ENCODE measurements around the gene CPVL. TPM values are rescaled to one million over a fixed set of nuclear protein-coding genes. Genes with fewer than 3 reads are reported as not detected.

Gene CPVL
- polyA plus RNA-seq, 3 donors: 410 to 1,111 (median 1,108) TPM

GRCh38 chr7:29009947-29010346, 136.4 kb downstream of the CPVL start:
- H2AFZ ChIP-seq (ENCODE audit: insufficient read depth, low read depth, low read length, poor library complexity, severe bottlenecking): no peak overlapping the region
- Mint-ChIP-seq H3K27ac (no peak overlapping the region), H3K9me3 (peaks cover 0 to 6% (median 2%) of the 10 kb centered on the region in 7 donors), H3K27me3 (ENCODE audit: low read depth in 3 of 3) (peaks cover 0 to 2% (median 0%) of the 10 kb centered on the region in 3 donors), H3K4me3 (no peak overlapping the region), H3K36me3 (peaks cover 71 to 73% of the 10 kb centered on the region in 2 donors), H3K4me1 (peaks cover 16% of the 10 kb centered on the region)
- no peaks in the 10 kb centered on the region for H3K27me3 ChIP-seq (ENCODE audit: control insufficient read depth in 2 of 2, insufficient read depth in 2 of 2, low read length in 2 of 2)
- H3K79me2 ChIP-seq (ENCODE audit: insufficient read depth, low read length): no peaks in the 10 kb centered on the region
- H3K4me2 ChIP-seq (replicated peaks; ENCODE audit: extremely low read depth, low read length, poor library complexity, severe bottlenecking): no peak overlapping the region
- intact Hi-C loops (cut with micrococcal nuclease): no loop called here
- no peak overlapping the region for H3K9ac ChIP-seq (ENCODE audit: insufficient read depth, low read length, poor library complexity, severe bottlenecking)
- no peak overlapping the region for H3K27ac ChIP-seq (ENCODE audit: low read depth in 1 of 2, low read length in 2 of 2)
- H3K36me3 ChIP-seq (replicated peaks in 1 of 2; ENCODE audit: control insufficient read depth in 1 of 2, insufficient read depth in 2 of 2, low read length in 2 of 2): peaks cover 42 to 98% of the 10 kb centered on the region in 2 donors
- no peak for DNase-seq
- no peak overlapping the region for H3K4me3 ChIP-seq (replicated peaks in 1 of 3; ENCODE audit: low read depth in 2 of 3, low read length in 3 of 3)
- no peaks in the 10 kb centered on the region for H3K9me3 ChIP-seq (replicated peaks in 1 of 2; ENCODE audit: control insufficient read depth in 1 of 2, insufficient read depth in 1 of 2, low read length in 2 of 2)
- peaks cover 99% of the 10 kb centered on the region for H4K20me1 ChIP-seq (ENCODE audit: insufficient read depth, low read length)
- H3K4me1 ChIP-seq (ENCODE audit: control insufficient read depth in 1 of 2, insufficient read depth in 2 of 2, low read length in 2 of 2): peaks cover 5 to 6% of the 10 kb centered on the region in 2 donors
- no CpG with 5 or more reads among the region's 1 CpG for WGBS (ENCODE audit: insufficient coverage)
- TF ChIP-seq CTCF (IDR thresholded peaks at IDR 0.05): no peak

DNA sequence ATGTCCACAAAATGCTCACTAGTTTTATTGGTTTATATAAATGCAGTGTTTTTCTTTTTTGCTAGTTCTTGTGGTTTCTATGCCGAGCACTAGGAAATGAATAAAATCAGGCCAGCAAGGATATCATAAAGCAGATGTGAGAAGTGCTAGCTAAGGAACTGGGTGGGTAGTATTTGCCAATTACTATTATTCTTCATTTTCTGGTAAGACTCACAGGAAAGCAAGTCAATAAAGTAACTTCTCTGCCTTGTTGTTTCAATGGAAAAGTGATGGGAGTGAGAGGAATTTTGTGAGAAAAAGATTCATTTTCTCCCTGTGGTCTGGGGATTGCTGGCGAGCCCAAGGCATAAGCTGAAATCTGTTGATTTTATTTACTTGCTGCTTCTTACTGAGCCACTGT, 137.7 kb downstream of the CPVL start:
- intact Hi-C loops (cut with micrococcal nuclease): no loop called here
- peaks cover 68 to 70% of the 10 kb centered on the region in 2 donors for H3K36me3 Mint-ChIP-seq
- Histone ChIP-seq H4K20me1 (ENCODE audit: insufficient read depth, low read length) (peaks cover 99% of the 10 kb centered on the region), H3K9ac (ENCODE audit: insufficient read depth, low read length, poor library complexity, severe bottlenecking) (no peak overlapping the region), H3K79me2 (ENCODE audit: insufficient read depth, low read length) (no peaks in the 10 kb centered on the region), H3K4me1 (ENCODE audit: control insufficient read depth in 1 of 2, insufficient read depth in 2 of 2, low read length in 2 of 2) (peaks cover 5 to 6% of the 10 kb centered on the region in 2 donors), H3K36me3 (replicated peaks in 1 of 2; ENCODE audit: control insufficient read depth in 1 of 2, insufficient read depth in 2 of 2, low read length in 2 of 2) (peaks cover 38 to 98% of the 10 kb centered on the region in 2 donors), H3K4me2 (replicated peaks; ENCODE audit: extremely low read depth, low read length, poor library complexity, severe bottlenecking) (no peak overlapping the region), H3K9me3 (replicated peaks in 1 of 2; ENCODE audit: control insufficient read depth in 1 of 2, insufficient read depth in 1 of 2, low read length in 2 of 2) (no peaks in the 10 kb centered on the region), H3K4me3 (replicated peaks in 1 of 3; ENCODE audit: low read depth in 2 of 3, low read length in 3 of 3) (no peak overlapping the region), H3K27me3 (ENCODE audit: control insufficient read depth in 2 of 2, insufficient read depth in 2 of 2, low read length in 2 of 2) (no peaks in the 10 kb centered on the region), H3K27ac (ENCODE audit: low read depth in 1 of 2, low read length in 2 of 2) (no peak overlapping the region), H2AFZ (ENCODE audit: insufficient read depth, low read depth, low read length, poor library complexity, severe bottlenecking) (no peak overlapping the region)
- H3K27ac Mint-ChIP-seq: no peak overlapping the region
- H3K4me1 Mint-ChIP-seq: peaks cover 16% of the 10 kb centered on the region
- TF ChIP-seq CTCF (IDR thresholded peaks at IDR 0.05): no peak
- no peak overlapping the region for H3K4me3 Mint-ChIP-seq
- peaks cover 0 to 6% (median 2%) of the 10 kb centered on the region in 7 donors for H3K9me3 Mint-ChIP-seq
- no CpG with 5 or more reads among the region's 2 CpGs for WGBS (ENCODE audit: insufficient coverage)
- H3K27me3 Mint-ChIP-seq (ENCODE audit: low read depth in 3 of 3): no peaks in the 10 kb centered on the region
- DNase-seq: no peak

All from CD14-positive monocyte (primary cell).